ENCODE results near the gene ARFIP1.

ARFIP1 gene

DNA sequence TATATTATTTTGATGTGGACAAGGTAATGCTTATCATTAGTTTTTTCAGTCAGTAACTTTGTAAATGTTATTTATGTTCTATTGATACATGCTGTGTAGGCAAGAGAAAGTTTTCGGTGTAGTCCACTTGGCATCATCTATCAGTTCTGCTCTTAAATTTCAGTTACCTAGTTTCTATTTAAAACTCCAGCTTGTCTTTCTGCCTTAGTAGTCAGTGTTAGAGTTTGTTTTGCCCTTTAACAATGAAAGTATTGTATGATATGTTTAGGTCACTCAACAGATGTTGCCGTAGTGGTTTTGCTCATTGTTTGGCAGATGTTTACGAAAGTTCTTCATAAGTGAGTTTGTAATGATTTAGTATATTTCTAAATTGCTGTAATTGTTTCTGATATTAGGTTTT is 121.5 kb downstream of the ARFIP1 start:
- H3K9ac ChIP-seq (ENCODE audit: low read length), result no peak overlapping the region

DNA sequence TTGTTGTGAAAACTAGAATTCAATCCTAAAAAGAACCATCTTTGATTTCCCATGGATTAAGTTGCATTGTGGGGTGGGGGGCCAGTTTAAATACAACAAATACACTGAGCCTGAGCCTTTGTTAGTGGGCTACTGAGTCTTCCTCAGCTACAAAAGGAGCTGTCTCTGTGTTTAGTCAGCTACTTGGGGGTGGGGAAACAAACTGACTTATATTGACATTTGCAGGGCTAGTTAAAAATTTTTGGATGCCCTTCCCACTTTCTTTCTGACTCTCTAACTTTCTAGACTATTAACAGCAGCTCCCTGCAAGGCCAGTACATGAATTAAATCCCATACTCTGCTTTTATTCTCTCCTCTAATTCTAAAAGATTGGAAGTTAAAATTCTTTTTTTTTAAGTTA is 123.9 kb downstream of the ARFIP1 start:
- H3K9me3 ChIP-seq (ENCODE audit: control insufficient read depth, low read depth, low read length), result no peaks in the 10 kb centered on the region
- H3K9ac ChIP-seq (ENCODE audit: low read length), result no peak overlapping the region
- H3K36me3 ChIP-seq (ENCODE audit: control insufficient read depth, low read depth, low read length), result peaks cover 3% of the 10 kb centered on the region
- H3K4me1 ChIP-seq (ENCODE audit: control insufficient read depth, low read depth, low read length), result peaks cover 4% of the 10 kb centered on the region
- no peaks in the 10 kb centered on the region for H3K27me3 ChIP-seq (ENCODE audit: control insufficient read depth, insufficient read depth, low read length)
- H3K4me3 ChIP-seq (ENCODE audit: low read length), result no peak overlapping the region
- H3K27ac ChIP-seq (ENCODE audit: low read length), result no peak overlapping the region

More for the DNA sequence above, 121.5 kb downstream of the ARFIP1 start:
- H3K4me1 ChIP-seq (ENCODE audit: control insufficient read depth, low read depth, low read length), result peaks cover 4% of the 10 kb centered on the region
- no peaks in the 10 kb centered on the region for H3K36me3 ChIP-seq (ENCODE audit: control insufficient read depth, low read depth, low read length)
- H3K27me3 ChIP-seq (ENCODE audit: control insufficient read depth, insufficient read depth, low read length), result no peaks in the 10 kb centered on the region
- H3K9me3 ChIP-seq (ENCODE audit: control insufficient read depth, low read depth, low read length), result no peaks in the 10 kb centered on the region
- no peak overlapping the region for H3K4me3 ChIP-seq (ENCODE audit: low read length)
- no peak overlapping the region for H3K27ac ChIP-seq (ENCODE audit: low read length)

DNA sequence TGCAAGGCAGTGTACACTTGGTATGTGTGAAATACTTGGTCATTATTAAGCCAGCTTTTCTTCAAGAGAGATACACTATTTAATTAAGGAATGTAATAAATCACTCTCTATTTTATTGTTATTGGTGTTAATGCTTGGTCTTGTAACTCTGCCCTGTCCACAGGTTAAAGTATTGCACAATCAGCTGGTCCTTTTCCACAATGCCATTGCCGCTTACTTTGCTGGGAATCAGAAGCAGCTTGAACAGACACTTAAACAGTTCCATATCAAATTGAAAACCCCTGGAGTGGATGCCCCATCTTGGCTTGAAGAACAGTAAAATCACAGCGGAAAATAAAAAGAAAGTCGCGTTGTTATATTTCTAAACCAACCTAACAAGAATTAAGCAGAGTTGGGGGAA is 130.1 kb downstream of the ARFIP1 start:
- Histone ChIP-seq H3K36me3 (ENCODE audit: control insufficient read depth, low read depth, low read length) (peaks cover 3% of the 10 kb centered on the region), H3K27me3 (ENCODE audit: control insufficient read depth, insufficient read depth, low read length) (no peaks in the 10 kb centered on the region), H3K9me3 (ENCODE audit: control insufficient read depth, low read depth, low read length) (no peaks in the 10 kb centered on the region), H3K4me3 (ENCODE audit: low read length) (no peak overlapping the region), H3K27ac (ENCODE audit: low read length) (no peak overlapping the region), H3K4me1 (ENCODE audit: control insufficient read depth, low read depth, low read length) (no peaks in the 10 kb centered on the region), H3K9ac (ENCODE audit: low read length) (no peak overlapping the region)

DNA sequence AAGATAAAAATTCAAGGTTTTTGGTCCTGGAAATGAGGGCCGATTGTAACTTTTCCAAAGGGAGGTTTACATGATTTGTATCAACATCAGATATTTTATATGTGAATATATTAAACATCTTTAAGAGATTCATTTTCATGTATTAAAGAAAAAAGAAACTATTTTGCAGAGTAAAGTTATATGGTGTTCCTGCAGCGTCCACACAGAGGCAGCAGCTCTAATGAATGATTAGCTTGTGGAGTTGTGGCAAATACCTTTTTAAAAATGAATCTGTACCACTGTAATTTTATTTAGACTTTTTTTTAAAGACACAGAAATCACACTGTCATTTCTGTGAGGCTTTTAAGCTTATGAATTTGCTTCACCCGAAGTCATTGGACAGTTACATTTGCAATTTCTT is 130.8 kb downstream of the ARFIP1 start:
- H3K9ac ChIP-seq (ENCODE audit: low read length), result no peak overlapping the region
- H3K9me3 ChIP-seq (ENCODE audit: control insufficient read depth, low read depth, low read length), result no peaks in the 10 kb centered on the region
- no peak overlapping the region for H3K27ac ChIP-seq (ENCODE audit: low read length)
- H3K27me3 ChIP-seq (ENCODE audit: control insufficient read depth, insufficient read depth, low read length), result no peaks in the 10 kb centered on the region
- H3K4me3 ChIP-seq (ENCODE audit: low read length), result no peak overlapping the region
- peaks cover 3% of the 10 kb centered on the region for H3K36me3 ChIP-seq (ENCODE audit: control insufficient read depth, low read depth, low read length)
- no peaks in the 10 kb centered on the region for H3K4me1 ChIP-seq (ENCODE audit: control insufficient read depth, low read depth, low read length)

DNA sequence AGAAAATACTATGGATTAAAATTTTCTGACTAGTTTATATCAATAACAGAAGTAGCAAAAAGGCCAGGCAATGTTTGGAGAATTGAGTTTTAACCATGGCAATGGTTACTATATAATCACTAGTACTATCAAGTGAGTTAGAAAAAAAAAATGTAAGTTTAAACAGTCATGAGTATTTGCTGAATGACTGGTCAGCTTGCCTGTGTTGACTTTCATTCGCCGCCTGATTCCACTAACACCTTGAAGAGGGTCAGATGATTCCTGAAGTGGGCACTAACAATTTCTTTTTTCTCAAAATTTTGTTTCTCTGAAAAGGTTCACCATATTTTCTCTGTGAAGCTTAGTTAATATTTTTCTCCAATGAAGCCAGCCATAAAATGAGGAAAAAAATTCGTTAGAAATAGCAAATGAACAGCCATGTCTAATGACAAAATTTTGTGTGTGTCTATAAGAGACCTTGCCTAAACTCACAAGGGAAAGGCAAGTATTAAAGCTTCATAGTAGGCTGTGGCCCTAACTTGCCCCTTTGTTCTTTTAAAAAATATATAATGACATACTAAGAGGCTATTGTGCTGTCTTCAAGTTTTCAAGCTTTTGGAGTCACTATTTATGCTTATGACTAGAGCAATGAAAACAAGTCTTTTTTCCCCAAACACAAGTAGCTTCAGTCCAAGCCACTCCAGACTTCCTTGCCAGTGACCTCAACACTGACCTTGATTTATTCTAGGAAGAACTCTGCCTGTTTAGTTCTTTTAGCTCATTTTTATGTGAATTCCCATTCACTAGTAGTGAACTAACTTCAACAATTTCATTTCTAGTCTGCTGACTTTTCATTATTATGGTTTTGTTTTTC is 138.0 kb downstream of the ARFIP1 start:
- H3K4me1 ChIP-seq (ENCODE audit: control insufficient read depth, low read depth, low read length), result no peaks in the 10 kb centered on the region
- H3K36me3 ChIP-seq (ENCODE audit: control insufficient read depth, low read depth, low read length), result peaks cover 3% of the 10 kb centered on the region
- no peak overlapping the region for H3K27ac ChIP-seq (ENCODE audit: low read length)
- H3K9me3 ChIP-seq (ENCODE audit: control insufficient read depth, low read depth, low read length), result peaks cover 25% of the 10 kb centered on the region
- no peaks in the 10 kb centered on the region for H3K27me3 ChIP-seq (ENCODE audit: control insufficient read depth, insufficient read depth, low read length)
- no peak overlapping the region for H3K4me3 ChIP-seq (ENCODE audit: low read length)
- no peak overlapping the region for H3K9ac ChIP-seq (ENCODE audit: low read length)

DNA sequence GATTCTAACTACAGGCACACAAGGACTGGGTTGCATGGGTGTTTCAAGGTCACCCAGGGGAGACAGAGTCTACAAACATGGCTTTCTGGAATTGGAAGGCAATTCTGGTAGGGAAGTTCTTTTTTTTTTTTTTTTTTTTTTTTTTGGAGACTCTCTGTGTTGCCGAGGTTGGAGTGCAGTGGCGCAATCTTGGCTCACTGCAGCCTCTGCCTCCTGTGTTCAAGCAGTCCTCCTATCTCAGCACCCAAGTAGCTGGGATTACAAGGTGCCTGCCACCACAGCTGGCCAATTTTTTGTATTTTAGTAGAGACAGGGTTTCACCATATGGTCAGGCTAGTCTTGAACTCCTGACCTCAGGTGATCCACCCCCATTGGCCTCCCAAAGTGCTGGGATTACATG is 140.1 kb downstream of the ARFIP1 start:
- Histone ChIP-seq H3K27ac (ENCODE audit: low read length) (no peak overlapping the region), H3K9ac (ENCODE audit: low read length) (no peak overlapping the region), H3K9me3 (ENCODE audit: control insufficient read depth, low read depth, low read length) (peaks cover 25% of the 10 kb centered on the region), H3K4me3 (ENCODE audit: low read length) (no peak overlapping the region), H3K27me3 (ENCODE audit: control insufficient read depth, insufficient read depth, low read length) (no peaks in the 10 kb centered on the region), H3K4me1 (ENCODE audit: control insufficient read depth, low read depth, low read length) (no peaks in the 10 kb centered on the region), H3K36me3 (ENCODE audit: control insufficient read depth, low read depth, low read length) (peaks cover 3% of the 10 kb centered on the region)

DNA sequence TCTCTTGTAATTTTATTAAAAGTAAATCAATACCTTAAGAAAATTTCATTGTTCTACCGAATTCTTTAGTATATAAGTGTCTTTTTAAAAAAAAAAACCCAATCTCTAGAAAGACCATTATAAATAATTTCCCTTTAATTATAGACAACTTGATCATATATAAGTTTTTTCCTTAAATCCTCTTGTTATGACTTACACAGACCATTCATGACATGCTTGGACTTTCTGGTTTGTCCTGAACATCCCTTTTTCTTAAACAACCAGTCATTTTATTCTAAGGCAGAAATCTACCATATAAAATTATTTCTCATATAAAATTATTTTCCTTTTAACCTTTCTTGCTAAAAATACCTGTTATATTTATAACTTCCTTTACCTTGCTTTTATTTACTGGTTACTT is 141.0 kb downstream of the ARFIP1 start:
- no peak overlapping the region for H3K4me3 ChIP-seq (ENCODE audit: low read length)
- no peak overlapping the region for H3K9ac ChIP-seq (ENCODE audit: low read length)
- peaks cover 3% of the 10 kb centered on the region for H3K4me1 ChIP-seq (ENCODE audit: control insufficient read depth, low read depth, low read length)
- peaks cover 25% of the 10 kb centered on the region for H3K9me3 ChIP-seq (ENCODE audit: control insufficient read depth, low read depth, low read length)
- H3K27ac ChIP-seq (ENCODE audit: low read length), result no peak overlapping the region
- no peaks in the 10 kb centered on the region for H3K27me3 ChIP-seq (ENCODE audit: control insufficient read depth, insufficient read depth, low read length)
- peaks cover 3% of the 10 kb centered on the region for H3K36me3 ChIP-seq (ENCODE audit: control insufficient read depth, low read depth, low read length)

DNA sequence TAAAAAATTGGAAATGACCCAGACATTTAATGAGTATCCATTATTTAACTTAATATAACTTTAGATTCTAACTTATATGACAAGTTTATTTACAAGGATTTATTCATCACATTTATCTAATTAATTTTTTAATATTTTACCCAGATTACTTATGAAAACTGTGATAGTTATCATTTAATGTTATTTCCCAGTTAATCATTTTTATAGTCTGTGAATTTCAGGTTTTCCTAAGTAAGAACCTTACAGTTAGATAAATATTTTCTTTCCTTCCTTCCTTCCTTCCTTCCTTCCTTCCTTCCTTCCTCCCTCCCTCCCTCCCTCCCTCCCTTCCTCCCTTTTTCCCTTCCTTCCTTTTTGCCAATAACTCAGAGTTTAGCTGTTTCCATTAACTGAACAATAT is 141.5 kb downstream of the ARFIP1 start:
- peaks cover 8% of the 10 kb centered on the region for H3K4me1 ChIP-seq (ENCODE audit: control insufficient read depth, low read depth, low read length)
- peaks cover 3% of the 10 kb centered on the region for H3K36me3 ChIP-seq (ENCODE audit: control insufficient read depth, low read depth, low read length)
- peaks cover 25% of the 10 kb centered on the region for H3K9me3 ChIP-seq (ENCODE audit: control insufficient read depth, low read depth, low read length)
- H3K4me3 ChIP-seq (ENCODE audit: low read length), result no peak overlapping the region
- H3K27me3 ChIP-seq (ENCODE audit: control insufficient read depth, insufficient read depth, low read length), result no peaks in the 10 kb centered on the region
- H3K27ac ChIP-seq (ENCODE audit: low read length), result no peak overlapping the region
- H3K9ac ChIP-seq (ENCODE audit: low read length), result no peak overlapping the region

DNA sequence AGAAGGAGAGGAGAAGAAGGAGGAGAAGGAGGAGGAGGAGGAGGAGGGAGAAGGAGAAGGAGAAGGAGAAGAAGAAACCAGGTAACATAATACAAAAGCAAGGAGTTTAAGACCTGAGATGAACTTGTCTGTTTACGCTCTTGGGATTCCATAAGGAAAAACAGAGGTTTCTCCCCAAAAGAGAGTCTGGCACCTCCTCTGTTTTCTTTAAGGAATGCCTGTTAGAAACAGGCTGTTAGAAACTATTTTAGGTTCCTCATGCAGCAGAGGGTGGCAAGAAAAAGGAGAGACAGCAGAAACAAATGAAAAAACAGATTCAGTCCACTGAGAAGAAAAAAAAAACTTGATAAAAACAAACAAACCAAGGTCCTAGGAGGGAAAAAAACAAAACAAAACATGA is 146.1 kb downstream of the ARFIP1 start:
- H3K4me1 ChIP-seq (ENCODE audit: control insufficient read depth, low read depth, low read length), result peaks cover 40% of the 10 kb centered on the region
- no peak overlapping the region for H3K4me3 ChIP-seq (ENCODE audit: low read length)
- H3K36me3 ChIP-seq (ENCODE audit: control insufficient read depth, low read depth, low read length), result no peaks in the 10 kb centered on the region
- no peaks in the 10 kb centered on the region for H3K9me3 ChIP-seq (ENCODE audit: control insufficient read depth, low read depth, low read length)
- H3K27me3 ChIP-seq (ENCODE audit: control insufficient read depth, insufficient read depth, low read length), result no peaks in the 10 kb centered on the region
- H3K9ac ChIP-seq (ENCODE audit: low read length), result no peak overlapping the region
- H3K27ac ChIP-seq (ENCODE audit: low read length), result no peak overlapping the region

DNA sequence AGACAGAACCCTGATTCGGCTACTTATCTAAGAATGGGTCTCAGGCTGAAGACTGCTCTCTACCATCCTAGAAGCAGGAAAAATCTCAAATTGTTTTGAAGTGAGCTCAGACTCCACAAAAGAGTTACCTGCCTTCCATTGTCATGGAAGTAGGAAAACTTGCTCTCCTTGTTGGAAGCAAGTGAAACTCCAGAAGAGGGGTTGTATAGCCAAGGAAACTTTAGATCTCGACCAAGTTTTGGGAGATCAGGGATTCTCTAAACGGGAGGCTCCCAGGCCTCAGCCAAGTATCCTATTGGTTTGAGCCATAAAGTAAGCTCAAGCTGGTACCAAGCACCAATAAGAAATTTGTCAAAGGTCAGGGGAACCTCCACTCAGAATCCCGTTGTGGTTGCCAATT is 147.2 kb downstream of the ARFIP1 start:
- Histone ChIP-seq H3K4me1 (ENCODE audit: control insufficient read depth, low read depth, low read length) (peaks cover 46% of the 10 kb centered on the region), H3K9me3 (ENCODE audit: control insufficient read depth, low read depth, low read length) (no peaks in the 10 kb centered on the region), H3K4me3 (ENCODE audit: low read length) (no peak overlapping the region), H3K36me3 (ENCODE audit: control insufficient read depth, low read depth, low read length) (no peaks in the 10 kb centered on the region), H3K9ac (ENCODE audit: low read length) (no peak overlapping the region), H3K27ac (ENCODE audit: low read length) (no peak overlapping the region), H3K27me3 (ENCODE audit: control insufficient read depth, insufficient read depth, low read length) (no peaks in the 10 kb centered on the region)

DNA sequence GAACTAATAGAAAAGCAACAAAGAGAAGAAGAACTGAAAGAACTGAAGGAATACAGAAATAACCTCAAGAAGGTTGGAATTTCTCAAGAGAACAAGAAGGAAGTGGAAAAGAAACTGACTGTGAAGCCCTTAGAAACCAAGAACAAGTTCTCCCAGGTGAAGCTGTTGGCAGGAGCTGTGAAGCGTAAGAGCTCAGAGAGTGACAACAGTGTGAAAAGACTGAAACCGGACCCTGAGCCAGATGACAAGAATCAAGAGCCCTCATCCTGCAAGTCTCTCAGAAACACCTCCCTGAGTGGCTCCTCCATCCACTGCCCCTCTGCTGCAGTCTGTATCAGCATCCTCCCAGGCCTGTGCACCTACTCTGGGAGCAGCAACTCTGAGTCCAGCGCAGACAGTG is 148.0 kb downstream of the ARFIP1 start:
- Histone ChIP-seq H3K36me3 (ENCODE audit: control insufficient read depth, low read depth, low read length) (no peaks in the 10 kb centered on the region), H3K27me3 (ENCODE audit: control insufficient read depth, insufficient read depth, low read length) (no peaks in the 10 kb centered on the region), H3K9me3 (ENCODE audit: control insufficient read depth, low read depth, low read length) (no peaks in the 10 kb centered on the region), H3K4me3 (ENCODE audit: low read length) (no peak overlapping the region), H3K9ac (ENCODE audit: low read length) (no peak overlapping the region), H3K4me1 (ENCODE audit: control insufficient read depth, low read depth, low read length) (peaks cover 46% of the 10 kb centered on the region), H3K27ac (ENCODE audit: low read length) (no peak overlapping the region)

DNA sequence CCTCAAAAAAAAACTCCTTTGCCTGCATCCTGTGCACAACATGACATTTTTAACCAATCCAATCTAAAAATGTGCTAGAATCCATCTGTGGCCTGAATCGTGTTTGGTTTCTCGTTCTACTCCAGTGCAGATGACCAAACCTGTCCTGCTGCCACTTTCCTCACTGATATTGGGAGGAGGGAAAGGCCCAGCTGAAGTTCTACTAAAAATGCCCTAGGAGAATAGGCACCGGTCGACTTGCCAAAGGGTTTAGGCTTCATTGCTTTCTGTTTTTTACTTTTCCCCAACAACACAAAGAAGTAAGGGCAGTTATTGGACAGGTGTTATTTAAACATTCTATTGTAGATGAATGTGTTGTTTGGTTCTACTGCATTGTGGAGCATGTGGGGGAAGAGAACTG is 148.5 kb downstream of the ARFIP1 start:
- no peaks in the 10 kb centered on the region for H3K9me3 ChIP-seq (ENCODE audit: control insufficient read depth, low read depth, low read length)
- no peaks in the 10 kb centered on the region for H3K27me3 ChIP-seq (ENCODE audit: control insufficient read depth, insufficient read depth, low read length)
- peaks cover 46% of the 10 kb centered on the region for H3K4me1 ChIP-seq (ENCODE audit: control insufficient read depth, low read depth, low read length)
- H3K4me3 ChIP-seq (ENCODE audit: low read length), result no peak overlapping the region
- no peaks in the 10 kb centered on the region for H3K36me3 ChIP-seq (ENCODE audit: control insufficient read depth, low read depth, low read length)
- no peak overlapping the region for H3K27ac ChIP-seq (ENCODE audit: low read length)
- no peak overlapping the region for H3K9ac ChIP-seq (ENCODE audit: low read length)
